ENCODE results near the gene ARHGAP22.
"Not testable (repeated sequence)": the region's sequence is repeated elsewhere in the genome, so short reads cannot be mapped to it uniquely, and the experiment has no call there.

ARHGAP22 gene

GRCh38 chr10:48431871-48432270, 173.0 kb downstream of the ARHGAP22 start:
- FAIRE-seq (no peak), DNase-seq (ENCODE audit: insufficient read length, low spot score) (no peak)
- TF ChIP-seq POLR2A (IDR thresholded peaks at IDR 0.05; ENCODE audit: low read depth, low read length), result no peak

- DNase-seq (ENCODE audit: insufficient read length, low spot score) (no peak), FAIRE-seq (no peak)
- TF ChIP-seq POLR2A (IDR thresholded peaks at IDR 0.05; ENCODE audit: low read depth, low read length), result no peak
Measured at GRCh38 chr10:48430402-48430993, 174.4 kb downstream of the ARHGAP22 start.

- FAIRE-seq (no peak), DNase-seq (ENCODE audit: insufficient read length, low spot score) (no peak)
- no peak for TF ChIP-seq POLR2A (IDR thresholded peaks at IDR 0.05; ENCODE audit: low read depth, low read length)
Measured at GRCh38 chr10:48429309-48429708, 175.6 kb downstream of the ARHGAP22 start.

- TF ChIP-seq POLR2A (IDR thresholded peaks at IDR 0.05; ENCODE audit: low read depth, low read length), result no peak
- DNase-seq (ENCODE audit: insufficient read length, low spot score), result no peak
- no peak for FAIRE-seq
Measured at GRCh38 chr10:48428896-48429295, 176.0 kb downstream of the ARHGAP22 start.

GRCh38 chr10:48423884-48424283, 181.0 kb downstream of the ARHGAP22 start:
- no peak for TF ChIP-seq POLR2A (IDR thresholded peaks at IDR 0.05; ENCODE audit: low read depth, low read length)
- no peak for FAIRE-seq

DNA sequence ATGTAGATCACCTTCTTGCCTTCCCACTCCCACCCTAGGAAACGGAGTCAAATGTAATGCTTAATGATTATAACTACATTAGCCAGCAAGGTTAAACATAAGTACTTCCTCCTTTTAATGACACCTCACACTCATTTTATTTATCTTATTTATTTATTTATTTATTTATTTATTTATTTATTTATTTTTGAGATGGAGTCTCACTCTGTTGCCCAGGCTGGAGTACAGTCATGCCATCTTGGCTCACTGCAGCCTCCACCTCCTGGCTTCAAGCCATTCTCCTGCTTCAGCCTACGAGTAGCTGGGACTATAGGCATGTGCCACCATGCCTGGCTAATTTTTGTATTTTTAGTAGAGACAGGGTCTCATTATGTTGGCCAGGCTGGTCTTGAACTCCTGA, 183.0 kb downstream of the ARHGAP22 start:
- not testable (repeated sequence) for DNase-seq (ENCODE audit: insufficient read length, low spot score)

More at GRCh38 chr10:48423884-48424283, 181.0 kb downstream of the ARHGAP22 start:
- no peak for DNase-seq (ENCODE audit: insufficient read length, low spot score)

GRCh38 chr10:48419714-48420113, 185.2 kb downstream of the ARHGAP22 start:
- no peak for TF ChIP-seq POLR2A (IDR thresholded peaks at IDR 0.05; ENCODE audit: low read depth, low read length)
- FAIRE-seq, result no peak

More for the DNA sequence above, 183.0 kb downstream of the ARHGAP22 start:
- not testable (repeated sequence) for FAIRE-seq

DNA sequence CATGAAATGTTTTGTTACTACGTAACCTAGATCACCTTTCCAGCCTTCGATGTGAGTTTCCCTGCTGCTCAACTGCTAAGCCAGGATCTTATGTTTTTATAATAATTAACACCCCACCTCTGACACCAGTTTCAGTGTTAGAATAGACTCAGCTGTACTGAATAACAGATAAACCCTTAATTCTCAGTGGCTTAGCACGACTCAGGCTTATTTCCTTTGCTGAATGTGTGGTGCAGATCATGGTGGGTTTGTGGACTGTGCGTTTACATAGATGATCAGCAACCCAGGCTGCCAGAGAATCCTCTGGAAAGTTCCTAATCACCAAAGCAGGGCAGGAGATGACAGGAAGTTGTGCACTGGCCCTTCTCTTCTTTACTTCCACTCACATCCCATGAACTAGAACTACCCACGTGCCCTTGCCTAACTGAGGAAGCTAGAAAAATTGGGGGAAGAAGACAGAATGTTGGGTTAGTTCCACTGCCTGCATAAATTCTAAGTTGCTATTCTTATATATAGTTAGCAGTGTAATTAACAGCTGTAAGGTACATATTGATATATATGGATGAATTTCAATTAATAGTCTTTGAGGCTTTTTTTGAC, 186.6 kb downstream of the ARHGAP22 start:
- DNase-seq (ENCODE audit: insufficient read length, low spot score) (no peak), FAIRE-seq (no peak)
- no peak for TF ChIP-seq POLR2A (IDR thresholded peaks at IDR 0.05; ENCODE audit: low read depth, low read length)

More at GRCh38 chr10:48419714-48420113, 185.2 kb downstream of the ARHGAP22 start:
- DNase-seq (ENCODE audit: insufficient read length, low spot score), result no peak

DNA sequence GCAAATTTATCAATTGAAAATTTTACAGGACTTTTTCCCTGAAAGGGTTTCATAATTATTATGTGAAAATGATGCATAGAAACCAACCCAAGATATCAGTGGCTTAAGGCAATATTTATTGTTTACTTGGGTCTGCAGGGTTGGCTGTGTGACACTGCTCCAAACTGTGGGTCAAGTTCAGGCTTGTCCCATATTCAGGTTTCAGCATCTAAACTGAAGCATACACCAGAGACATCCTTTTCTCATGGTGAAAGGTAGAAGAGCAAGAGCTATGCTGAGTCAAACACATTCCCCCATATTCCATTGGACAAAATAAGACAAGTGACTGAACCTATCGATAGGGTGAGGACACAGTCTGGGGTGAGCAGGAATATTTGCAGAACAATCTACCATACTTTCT, 187.5 kb downstream of the ARHGAP22 start:
- no peak for FAIRE-seq
- TF ChIP-seq POLR2A (IDR thresholded peaks at IDR 0.05; ENCODE audit: low read depth, low read length), result no peak
- no peak for DNase-seq (ENCODE audit: insufficient read length, low spot score)

DNA sequence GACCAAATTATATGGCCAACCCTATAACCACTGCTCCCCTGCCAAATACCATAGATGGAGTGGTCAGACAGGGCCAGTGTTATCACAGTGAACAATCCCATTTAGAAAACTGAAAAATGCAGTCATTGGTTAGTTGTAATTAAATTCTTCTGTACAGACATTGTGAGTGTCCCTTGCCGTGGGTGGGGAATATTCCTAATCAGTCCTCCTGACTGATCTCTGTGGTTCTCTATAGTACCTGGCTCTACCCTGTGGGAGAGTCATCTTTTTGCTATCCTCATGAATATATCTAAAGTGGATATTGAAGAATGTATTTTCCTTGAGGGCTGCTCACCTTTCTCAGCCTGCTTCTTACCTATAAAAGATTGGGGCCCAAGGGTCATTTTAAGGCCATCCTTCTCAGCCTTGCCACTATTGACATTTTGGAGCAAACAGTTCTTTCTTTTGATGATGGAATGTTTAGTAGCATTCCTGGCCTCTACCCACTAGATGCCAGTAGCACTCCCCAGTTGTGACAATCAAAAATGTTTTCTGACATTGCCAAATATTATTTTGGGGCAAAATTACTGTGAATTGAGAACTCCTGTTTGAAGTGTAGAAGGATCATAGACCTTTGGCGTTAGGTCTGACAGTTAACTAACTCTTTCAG, 188.2 kb downstream of the ARHGAP22 start:
- no peak for FAIRE-seq
- no peak for TF ChIP-seq POLR2A (IDR thresholded peaks at IDR 0.05; ENCODE audit: low read depth, low read length)

GRCh38 chr10:48414778-48415177, 190.1 kb downstream of the ARHGAP22 start:
- TF ChIP-seq POLR2A (IDR thresholded peaks at IDR 0.05; ENCODE audit: low read depth, low read length), result no peak
- DNase-seq (ENCODE audit: insufficient read length, low spot score), result no peak
- no peak for FAIRE-seq

More for the DNA sequence above, 188.2 kb downstream of the ARHGAP22 start:
- no peak for DNase-seq (ENCODE audit: insufficient read length, low spot score)

DNA sequence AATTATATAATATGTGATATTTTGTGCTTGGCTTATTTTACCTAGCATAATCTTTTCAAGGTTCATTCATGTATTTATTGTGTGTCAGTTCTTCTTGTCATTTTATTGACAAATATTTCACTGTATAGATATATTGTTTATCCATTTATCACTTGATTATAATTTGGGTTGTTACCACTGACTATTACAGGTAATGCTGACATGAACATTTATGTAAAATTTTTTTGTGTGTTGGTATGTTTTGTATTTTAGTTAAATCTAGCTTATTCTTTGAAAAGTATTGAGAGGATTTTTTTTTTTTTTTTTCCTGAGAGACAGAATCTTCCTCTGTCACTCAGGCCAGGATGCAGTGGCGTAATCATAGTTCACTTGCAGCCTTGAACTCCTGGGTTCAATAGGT, 190.7 kb downstream of the ARHGAP22 start:
- DNase-seq (ENCODE audit: insufficient read length, low spot score) (no peak), FAIRE-seq (no peak)
- TF ChIP-seq POLR2A (IDR thresholded peaks at IDR 0.05; ENCODE audit: low read depth, low read length), result no peak

- no peak for TF ChIP-seq POLR2A (IDR thresholded peaks at IDR 0.05; ENCODE audit: low read depth, low read length)
Measured at GRCh38 chr10:48412933-48413332, 191.9 kb downstream of the ARHGAP22 start.

GRCh38 chr10:48412081-48412480, 192.8 kb downstream of the ARHGAP22 start:
- DNase-seq (ENCODE audit: insufficient read length, low spot score) (no peak), FAIRE-seq (no peak)
- no peak for TF ChIP-seq POLR2A (IDR thresholded peaks at IDR 0.05; ENCODE audit: low read depth, low read length)

More at GRCh38 chr10:48412933-48413332, 191.9 kb downstream of the ARHGAP22 start:
- no peak for FAIRE-seq
- no peak for DNase-seq (ENCODE audit: insufficient read length, low spot score)

DNA sequence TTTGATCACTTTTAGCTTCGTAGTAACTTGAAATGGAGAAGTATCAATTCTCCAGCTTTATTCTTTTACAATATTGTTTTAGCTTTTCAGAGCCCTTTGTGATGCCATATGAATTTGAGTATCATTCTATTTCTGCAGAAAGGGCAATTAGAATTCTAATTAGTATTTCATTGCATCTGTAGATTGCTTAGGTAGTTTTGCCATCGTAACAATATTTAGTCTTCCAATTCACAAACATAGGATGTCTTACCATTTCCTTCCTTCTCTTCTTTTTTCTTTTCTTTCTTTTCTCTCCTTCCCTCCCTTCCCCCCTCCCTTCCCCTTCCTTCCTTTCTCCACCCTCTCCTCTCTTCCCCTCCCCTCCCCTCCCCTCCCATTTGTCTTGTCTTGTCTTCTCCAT, 193.4 kb downstream of the ARHGAP22 start:
- no peak for TF ChIP-seq POLR2A (IDR thresholded peaks at IDR 0.05; ENCODE audit: low read depth, low read length)
- DNase-seq (ENCODE audit: insufficient read length, low spot score), result no peak
- FAIRE-seq, result no peak
